T-helper 1 cell treated with Interleukin-12 subunit alpha and Interleukin-12 subunit beta and Interleukin-4 antibody, amounts not matched to agents 30 ng/mL and 1 ng/mL, for 36 hours (primary cell): Measurements from ENCODE around the gene SPDYE1. TPM values are rescaled to one million over a fixed set of nuclear protein-coding genes. Genes with fewer than 3 reads are reported as not detected.
"Not testable (repeated sequence)": the region's sequence is repeated elsewhere in the genome, so short reads cannot be mapped to it uniquely, and the experiment has no call there.

Experiments
- intact Hi-C: fragments of 100-400 bp; cut with micrococcal nuclease; formaldehyde crosslinking; loops from one replicate; pipeline ENCODE4 v1.15.1; 2024
- total RNA-seq: library from RNA; stranded (reverse); gene quantifications from 2 replicates; pipeline ENCODE4 v1.2.3, GENCODE V29; 2022

Gene SPDYE1
- total RNA-seq, result 0.12 TPM in 1 of 2 replicates, not detected in the other

DNA sequence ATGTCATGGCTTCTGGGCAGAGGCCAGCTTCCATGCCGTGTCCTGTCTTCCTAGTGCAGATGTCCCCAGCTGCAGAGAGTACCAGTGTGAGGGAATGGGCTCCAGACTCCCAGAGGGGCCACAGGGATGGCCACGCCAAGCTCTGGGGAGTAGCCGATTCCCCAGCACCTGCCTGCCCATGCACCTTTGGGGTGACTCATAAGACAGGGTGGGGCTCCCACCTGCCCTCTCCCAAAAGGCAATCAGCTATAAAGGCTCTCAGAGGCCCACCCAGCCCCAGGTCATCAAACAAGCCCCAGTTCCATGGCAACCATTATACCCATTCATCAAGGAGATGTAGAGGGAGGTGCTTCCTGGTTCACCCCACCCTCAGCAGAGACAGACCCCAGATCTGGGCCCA is at the start of gene SPDYE1:
SPDYE1 (plus strand) TSS at position 366 of the 400 bp plus-strand sequence. CDS start 2,053 bp downstream, outside the sequence.
- intact Hi-C loops, result not testable (repeated sequence)

GRCh38 chr7:43952028-43952427 is 45.7 kb upstream of the SPDYE1 start:
- intact Hi-C loops, result no loop called here

DNA sequence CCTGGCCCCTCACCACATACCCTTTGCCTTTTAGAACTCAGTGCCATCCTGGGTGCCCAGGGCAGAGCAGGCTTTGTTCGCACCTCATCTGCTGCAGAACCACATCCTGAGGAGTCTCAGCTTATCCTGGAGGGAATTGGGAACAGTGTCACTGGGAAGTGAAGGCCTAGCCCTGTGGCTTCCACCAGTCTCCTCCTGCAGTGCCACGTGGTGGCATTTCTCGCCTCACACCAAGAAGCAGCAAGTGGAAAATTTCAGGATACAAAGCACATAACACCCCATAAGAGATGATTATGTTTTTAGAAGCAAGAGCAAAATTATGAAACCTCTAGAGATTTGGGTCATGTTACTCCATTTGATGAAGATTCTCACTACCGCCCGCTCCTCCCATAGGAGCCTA is 44.6 kb upstream of the SPDYE1 start:
- intact Hi-C loops, result no loop called here

DNA sequence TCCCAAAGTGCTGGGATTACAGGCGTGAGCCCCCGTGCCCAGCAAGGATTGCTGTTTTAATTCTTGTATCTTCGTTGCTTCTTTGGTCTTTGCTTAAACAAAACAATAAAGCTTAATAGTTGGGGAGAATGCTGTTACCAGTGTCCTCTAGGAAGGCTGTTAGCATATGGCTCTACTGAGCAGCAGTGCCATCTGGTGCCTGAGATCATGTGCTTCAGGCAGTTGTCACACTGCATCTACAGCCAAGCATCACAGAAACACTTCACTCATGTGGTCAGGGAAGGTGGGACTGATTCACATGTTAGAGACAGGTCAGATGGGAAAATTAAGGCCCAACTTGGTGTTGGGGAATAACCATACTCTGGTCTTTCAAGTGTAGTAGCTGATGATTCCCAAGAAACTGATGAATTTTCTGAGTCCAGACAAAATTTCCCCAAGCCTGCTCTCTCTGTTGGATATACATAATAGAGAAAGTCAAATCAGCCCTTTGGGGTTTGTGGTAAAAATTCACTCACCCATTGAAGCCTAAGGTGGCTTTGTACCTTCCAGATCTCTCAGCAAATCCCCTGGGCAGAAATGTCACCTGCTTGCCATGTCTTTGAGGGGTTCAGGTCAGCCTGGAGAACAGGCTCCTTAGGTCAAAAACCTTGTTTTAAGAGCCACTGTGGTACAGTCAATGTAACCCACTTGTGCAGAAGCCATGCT is 43.0 kb upstream of the SPDYE1 start:
- intact Hi-C loops, result no loop called here

DNA sequence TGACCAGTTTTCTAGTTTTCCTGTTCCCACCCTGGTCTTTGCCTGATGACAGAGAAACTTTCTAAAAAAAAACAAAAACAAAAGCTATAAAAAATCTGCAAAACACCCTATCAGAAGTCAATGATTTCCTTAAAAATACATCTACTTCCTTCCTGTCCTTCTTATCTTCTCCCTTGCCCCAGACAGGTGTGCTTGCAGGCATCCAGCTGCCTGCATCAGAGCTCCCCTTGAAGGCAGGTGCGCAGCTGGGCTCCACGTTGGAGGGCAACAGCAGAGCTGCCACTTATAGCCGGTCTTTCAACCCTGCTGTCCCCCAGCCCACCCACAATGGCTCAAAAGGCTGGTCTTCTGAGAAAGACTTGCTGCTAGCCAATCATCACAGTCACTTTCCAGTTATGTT is 41.7 kb upstream of the SPDYE1 start:
- intact Hi-C loops, result no loop called here

DNA sequence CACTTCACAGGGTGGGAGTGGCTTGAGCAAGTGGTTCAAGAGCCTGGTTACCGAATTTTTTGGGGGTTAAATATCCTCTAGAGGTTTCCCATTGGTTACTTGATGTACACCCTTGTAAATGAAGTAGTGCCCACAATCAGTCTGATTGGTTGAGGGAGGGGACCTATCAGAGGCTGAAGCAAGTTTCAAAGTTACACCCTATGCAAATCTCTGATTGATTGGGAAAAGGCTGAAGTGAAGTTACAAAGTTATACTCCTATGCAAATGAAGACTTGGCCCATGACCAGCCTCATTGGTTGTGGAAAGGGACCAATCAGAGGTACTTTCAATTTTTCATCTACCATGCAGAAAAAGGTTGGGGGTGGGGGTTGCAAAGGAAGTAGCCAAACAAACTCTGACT is 36.8 kb upstream of the SPDYE1 start:
- intact Hi-C loops, result no loop called here

DNA sequence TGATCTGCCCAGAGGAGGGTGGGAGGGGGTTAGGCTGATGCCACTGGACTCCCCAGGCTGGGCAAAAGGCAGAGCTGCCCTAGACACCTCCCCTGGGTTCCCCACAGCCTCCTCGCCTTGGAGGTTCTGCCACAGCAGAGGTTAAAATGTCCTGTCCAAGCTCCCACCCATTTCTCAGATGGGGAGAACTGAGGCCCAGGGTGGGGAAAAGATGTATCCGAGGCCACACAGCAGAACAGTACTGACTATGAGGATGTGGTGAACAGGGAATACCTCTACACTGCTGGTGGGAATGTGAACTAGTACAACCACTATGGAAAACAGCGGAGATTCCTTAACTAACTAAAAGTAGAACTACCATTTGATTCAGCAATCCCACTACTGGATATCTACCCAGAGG is 31.3 kb upstream of the SPDYE1 start:
- intact Hi-C loops, result not testable (repeated sequence)

DNA sequence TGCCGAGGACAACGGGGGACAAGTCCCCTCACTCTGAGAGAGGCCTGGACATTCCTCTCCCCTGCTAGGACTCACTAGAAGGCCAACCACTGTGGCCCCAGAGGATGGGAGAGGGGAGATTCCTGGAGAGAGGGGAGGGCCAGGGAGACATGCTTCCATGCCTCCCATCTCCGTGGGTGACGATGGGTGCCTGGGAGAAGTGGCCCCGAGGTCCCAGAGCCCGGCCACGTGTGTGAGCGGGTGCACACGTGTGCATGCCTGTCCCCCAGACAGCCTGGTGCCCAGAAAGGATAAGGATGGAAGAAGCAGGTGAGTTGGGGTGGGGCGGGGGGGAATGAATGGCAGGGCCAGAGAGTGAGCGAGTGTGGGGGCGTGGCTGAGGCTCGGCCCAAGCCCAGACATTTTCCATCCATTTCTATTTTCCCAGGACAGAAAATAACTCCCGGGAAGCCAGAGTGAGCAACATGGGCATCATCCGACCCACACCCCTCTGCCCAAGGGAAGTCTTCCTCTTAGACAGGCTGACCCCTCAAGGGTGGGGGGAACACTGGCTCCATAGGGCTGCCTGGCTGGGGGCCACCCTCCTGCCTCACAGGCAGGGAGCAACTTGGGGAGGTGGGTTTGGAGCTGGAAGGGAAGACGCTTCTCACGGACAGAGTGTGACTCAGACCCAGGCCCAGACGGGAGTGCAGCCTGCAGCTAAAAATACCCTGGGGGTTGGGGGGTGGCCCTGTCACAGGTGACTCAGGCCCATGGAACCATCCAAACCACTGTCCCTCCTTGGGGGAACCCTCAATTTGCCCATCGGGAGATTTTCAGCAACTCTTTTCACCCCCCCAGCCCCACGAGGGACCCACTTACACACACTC is 29.3 kb upstream of the SPDYE1 start:
- intact Hi-C loops, result not testable (repeated sequence)

DNA sequence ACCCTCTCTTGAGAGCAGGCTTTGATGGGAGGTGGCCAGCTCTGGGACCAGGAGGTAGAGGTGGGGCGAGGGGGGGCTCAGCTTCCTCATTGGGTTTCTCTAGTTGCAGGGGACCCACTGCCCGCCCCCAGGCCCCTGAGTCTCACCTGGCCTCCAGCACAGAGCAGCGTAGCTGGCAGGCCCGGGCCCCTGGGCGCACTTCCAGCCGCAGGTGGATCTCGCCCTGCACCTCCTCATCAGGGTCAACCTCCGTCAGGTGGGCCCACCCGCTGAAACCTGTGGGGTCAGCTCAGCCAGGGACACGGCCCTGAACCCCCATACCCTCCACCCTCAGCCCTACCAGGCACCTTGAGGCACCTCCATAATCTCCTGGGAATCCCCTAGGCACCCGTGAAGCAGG is 28.1 kb upstream of the SPDYE1 start:
- intact Hi-C loops, result not testable (repeated sequence)

DNA sequence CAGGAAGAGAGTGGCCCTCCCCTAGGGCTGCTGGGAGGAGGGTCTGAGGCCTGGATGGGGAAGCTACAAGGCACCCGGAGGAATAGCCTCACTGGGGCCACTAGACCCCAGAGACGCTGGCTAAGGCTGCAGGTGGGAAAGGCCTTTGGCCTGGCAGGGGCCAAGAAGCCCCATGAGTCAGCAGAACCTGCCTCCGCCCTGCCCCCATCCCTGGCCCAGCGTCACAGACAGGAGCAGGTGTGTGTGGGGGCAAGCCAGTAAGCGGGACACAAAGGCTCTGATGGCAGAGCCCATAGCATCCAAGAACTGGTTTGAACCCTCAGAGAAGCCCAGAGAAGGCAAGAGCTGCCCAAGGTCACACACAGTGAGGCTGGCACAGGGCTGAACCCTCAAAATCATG is 27.0 kb upstream of the SPDYE1 start:
- intact Hi-C loops, result not testable (repeated sequence)

- intact Hi-C loops, result not testable (repeated sequence)
These were observed 23.6 kb upstream of the SPDYE1 start for GRCh38 chr7:43974033-43974573.

- intact Hi-C loops, result not testable (repeated sequence)
These were observed 22.8 kb upstream of the SPDYE1 start for GRCh38 chr7:43974725-43975482.

DNA sequence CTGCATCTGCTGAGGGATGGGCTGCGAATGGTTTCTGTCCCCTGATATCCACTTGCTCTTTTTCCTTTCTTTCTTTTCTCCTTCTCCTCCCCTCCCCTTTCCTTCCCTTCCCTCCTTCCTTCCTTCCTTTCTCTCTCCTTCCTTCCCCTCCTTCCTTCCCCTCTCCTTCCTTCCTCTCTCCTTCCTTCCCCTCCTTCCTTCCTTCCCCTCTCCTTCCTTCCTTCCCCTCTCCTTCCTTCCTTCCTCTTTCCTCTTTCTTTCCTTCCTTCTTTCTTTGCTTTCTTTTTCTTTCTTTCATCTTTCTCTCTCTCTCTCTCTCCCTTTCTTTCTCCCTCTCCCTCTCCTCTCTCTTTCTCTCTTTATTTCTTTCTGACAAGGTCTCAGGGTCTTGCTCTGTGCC is 20.2 kb upstream of the SPDYE1 start:
- intact Hi-C loops, result no loop called here

DNA sequence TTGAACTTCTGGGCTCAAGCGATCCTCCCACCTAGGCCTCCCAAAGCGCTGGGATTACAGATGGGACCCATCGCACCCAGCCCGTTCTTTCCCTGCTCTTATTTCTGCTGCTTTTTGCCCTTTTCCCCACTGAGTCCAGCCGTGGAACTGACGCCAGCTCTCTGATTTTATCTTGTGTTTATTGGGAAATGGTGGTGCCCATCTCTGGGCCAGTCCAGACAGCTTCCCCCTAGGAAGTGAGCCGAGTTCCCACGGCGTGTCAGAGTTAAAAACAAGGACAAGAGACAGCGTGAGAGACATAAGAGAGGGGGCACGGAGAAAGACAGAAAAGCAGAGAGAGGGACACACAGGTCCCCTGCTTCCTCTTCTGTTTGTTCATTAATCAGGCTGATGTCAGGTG is 19.6 kb upstream of the SPDYE1 start:
- intact Hi-C loops, result not testable (repeated sequence)

GRCh38 chr7:43982848-43983247 is 14.8 kb upstream of the SPDYE1 start:
- intact Hi-C loops, result not testable (repeated sequence)

DNA sequence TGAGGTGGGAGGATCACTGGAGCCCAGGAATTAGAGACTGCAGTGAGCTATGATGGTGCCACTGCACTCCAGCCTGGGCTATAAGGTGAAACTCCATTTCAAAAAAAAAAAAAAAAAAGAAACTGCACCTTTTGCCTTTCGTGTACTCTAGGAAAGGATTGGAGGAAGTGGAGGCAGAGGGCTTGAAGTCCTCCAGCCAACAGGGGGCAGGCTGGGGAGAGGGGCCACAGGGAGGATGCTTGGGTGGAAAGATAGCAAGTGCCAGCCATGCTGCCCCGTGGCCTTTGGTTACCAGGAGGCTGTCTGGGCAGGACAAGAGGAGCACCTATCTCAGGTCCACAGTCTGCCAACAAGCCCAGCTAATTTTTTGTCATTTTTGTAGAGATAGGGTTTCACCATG is 14.0 kb upstream of the SPDYE1 start:
- intact Hi-C loops, result not testable (repeated sequence)

- intact Hi-C loops, result not testable (repeated sequence)
These were observed 11.5 kb upstream of the SPDYE1 start for GRCh38 chr7:43985904-43986864.

DNA sequence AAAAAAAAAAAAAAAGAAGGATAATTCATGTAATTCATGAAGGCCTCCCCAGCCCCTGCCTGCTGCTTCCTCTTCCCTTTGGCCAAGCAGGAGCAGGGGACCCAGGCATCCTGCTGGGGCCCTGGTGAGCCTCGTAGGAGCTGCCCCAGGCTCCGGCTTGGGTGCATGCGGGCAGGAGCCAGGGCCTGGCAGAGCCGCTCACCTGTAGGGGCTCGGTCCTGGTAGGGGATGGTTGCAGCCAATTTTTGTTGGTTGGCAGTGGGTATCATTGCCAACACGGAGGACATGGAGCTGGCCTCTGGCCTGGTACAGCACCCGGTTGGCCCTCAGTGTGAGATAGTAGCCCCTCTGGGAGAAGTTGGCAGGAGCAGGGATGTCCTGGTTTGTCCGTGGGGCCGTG is 10.2 kb upstream of the SPDYE1 start:
- intact Hi-C loops, result not testable (repeated sequence)

GRCh38 chr7:43990011-43990585 is 7.6 kb upstream of the SPDYE1 start:
- intact Hi-C loops, result not testable (repeated sequence)

DNA sequence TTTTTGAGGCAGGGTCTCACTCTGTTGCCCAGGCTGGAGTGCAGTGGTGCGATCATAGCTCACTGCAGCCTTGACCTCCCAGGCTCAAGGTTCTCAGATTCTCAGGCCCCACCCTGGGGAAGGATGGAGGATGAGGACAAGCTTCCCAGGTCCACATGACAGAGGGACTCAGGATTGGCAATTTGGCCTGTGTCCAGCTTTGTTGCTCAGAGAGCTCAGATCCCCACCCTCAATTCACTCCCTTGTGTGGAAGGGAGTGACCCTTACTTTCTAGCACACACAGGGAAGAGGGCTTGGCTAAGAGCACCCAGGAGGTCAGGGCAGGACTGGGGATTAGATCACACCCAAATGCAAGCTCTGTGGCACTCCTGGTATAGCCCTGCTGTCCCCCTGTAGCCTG is 6.9 kb upstream of the SPDYE1 start:
- intact Hi-C loops, result not testable (repeated sequence)
